Osteoblast (primary cell): Measurements from ENCODE around the gene MFSD6L. TPM values are rescaled to one million over a fixed set of nuclear protein-coding genes. Genes with fewer than 3 reads are reported as not detected.

ENCODE experiments used
- DNase-seq: peaks from one replicate; pipeline ENCODE4 v3.0.0; 2011; ENCODE audit warnings: low spot score, mixed read lengths; ENCODE audit not compliant: insufficient read length; ENCODE audit errors: missing footprints
- H2AFZ ChIP-seq: 2 replicates; pipeline ENCODE4 v1.6.0; 2011; ENCODE audit warnings: mild to moderate bottlenecking, low read length
- H3K27ac ChIP-seq: 2 replicates; pipeline ENCODE4 v1.5.1; 2011; ENCODE audit warnings: mild to moderate bottlenecking, low read depth, low read length, moderate library complexity
- H3K27me3 ChIP-seq: 2 replicates; pipeline ENCODE4 v1.6.0; 2012; ENCODE audit warnings: mild to moderate bottlenecking, control low read depth, inconsistent platforms, low read length, moderate library complexity; ENCODE audit not compliant: insufficient read depth
- H3K36me3 ChIP-seq: 2 replicates; pipeline ENCODE4 v1.5.1; 2011; ENCODE audit warnings: mild to moderate bottlenecking, low read length, control low read depth, moderate library complexity; ENCODE audit not compliant: insufficient read depth
- H3K4me1 ChIP-seq: 2 replicates; pipeline ENCODE4 v1.5.1; 2011; ENCODE audit warnings: mild to moderate bottlenecking, low read length, control low read depth, moderate library complexity; ENCODE audit not compliant: insufficient read depth
- H3K4me2 ChIP-seq: 2 replicates; pipeline ENCODE4 v1.6.0; 2011; ENCODE audit warnings: mild to moderate bottlenecking, low read length; ENCODE audit not compliant: insufficient read depth
- H3K4me3 ChIP-seq: fragments of 200-600 bp; sonication (generic); 3 replicates; pipeline ENCODE4 v1.5.1; 2012; ENCODE audit warnings: mild to moderate bottlenecking, low read length, inconsistent platforms; ENCODE audit not compliant: insufficient read depth
- H3K79me2 ChIP-seq: 2 replicates; pipeline ENCODE4 v1.6.0; 2012; ENCODE audit warnings: mild to moderate bottlenecking, low read length, control low read depth, inconsistent platforms; ENCODE audit not compliant: insufficient read depth
- H3K9me3 ChIP-seq: 2 replicates; pipeline ENCODE4 v1.5.1; 2011; ENCODE audit warnings: low read depth, low read length, control low read depth
- H4K20me1 ChIP-seq: 2 replicates; pipeline ENCODE4 v1.6.0; 2012; ENCODE audit warnings: mild to moderate bottlenecking, low read length, control low read depth; ENCODE audit not compliant: insufficient read depth
- CTCF ChIP-seq: IDR thresholded peaks from 2 replicates; pipeline ENCODE4 v1.5.1; 2011; ENCODE audit warnings: mild to moderate bottlenecking, low read depth, low read length, moderate library complexity; ENCODE audit errors: extremely low read depth
- total RNA-seq: library from RNA; depleted of rRNA; stranded (reverse); fragments of >200 nt; gene quantifications from 2 replicates; pipeline ENCODE4 v1.2.3, GENCODE V29; 2012

The MFSD6L gene
- total RNA-seq, 1 donor: not detected

- H2AFZ ChIP-seq: no peak overlapping the region
- no peaks in the 10 kb centered on the region for H4K20me1 ChIP-seq
- no peak overlapping the region for H3K4me2 ChIP-seq
- H3K27me3 ChIP-seq: peaks cover 8% of the 10 kb centered on the region
- no peak overlapping the region for H3K27ac ChIP-seq
- no peaks in the 10 kb centered on the region for H3K79me2 ChIP-seq
- H3K4me3 ChIP-seq: no peak overlapping the region
- no peaks in the 10 kb centered on the region for H3K9me3 ChIP-seq
- TF ChIP-seq CTCF: no peak
- no peak for DNase-seq
- no peaks in the 10 kb centered on the region for H3K4me1 ChIP-seq
- no peaks in the 10 kb centered on the region for H3K36me3 ChIP-seq
Observed at GRCh38 chr17:8791248-8791909, 7.8 kb downstream of the MFSD6L start.

- peaks cover 4% of the 10 kb centered on the region for H3K27me3 ChIP-seq
- no peak for DNase-seq
- TF ChIP-seq CTCF: no peak
- H3K4me1 ChIP-seq: no peaks in the 10 kb centered on the region
- H3K9me3 ChIP-seq: no peaks in the 10 kb centered on the region
- no peaks in the 10 kb centered on the region for H3K36me3 ChIP-seq
- no peaks in the 10 kb centered on the region for H3K79me2 ChIP-seq
- H3K4me3 ChIP-seq: no peak overlapping the region
- H4K20me1 ChIP-seq: no peaks in the 10 kb centered on the region
- H2AFZ ChIP-seq: no peak overlapping the region
- H3K27ac ChIP-seq: no peak overlapping the region
- no peak overlapping the region for H3K4me2 ChIP-seq
Observed at GRCh38 chr17:8789743-8790142, 9.4 kb downstream of the MFSD6L start.

- Histone ChIP-seq H4K20me1 (no peaks in the 10 kb centered on the region), H3K4me3 (no peak overlapping the region)
Observed at GRCh38 chr17:8788998-8789397, 10.2 kb downstream of the MFSD6L start.

More at GRCh38 chr17:8788998-8789397, 10.2 kb downstream of the MFSD6L start:
- Histone ChIP-seq H3K27me3 (peaks cover 4% of the 10 kb centered on the region), H2AFZ (no peak overlapping the region), H3K27ac (no peak overlapping the region), H3K9me3 (no peaks in the 10 kb centered on the region), H3K79me2 (no peaks in the 10 kb centered on the region), H3K4me1 (no peaks in the 10 kb centered on the region), H3K4me2 (no peak overlapping the region), H3K36me3 (no peaks in the 10 kb centered on the region)
- DNase-seq: no peak
- no peak for TF ChIP-seq CTCF
